NCI-H524 treated with DMSO at 0.1 percent for 48 hours (cell line): ENCODE results near the gene GHSR.

Experiments used
- DNase-seq: peaks from one replicate; lab custom pipeline; 2025; lab: John Stamatoyannopoulos, UW

Gene GHSR

GRCh38 chr3:172438186-172438585, 10.1 kb downstream of the GHSR start:
- DNase-seq, result no peak

- no peak for DNase-seq
These were observed 10.5 kb downstream of the GHSR start for GRCh38 chr3:172437713-172438112.

- DNase-seq, result no peak
These were observed 32.9 kb downstream of the GHSR start for GRCh38 chr3:172415323-172415722.

- DNase-seq, result no peak
These were observed 36.7 kb downstream of the GHSR start for GRCh38 chr3:172411478-172411947.

- no peak for DNase-seq
These were observed 37.4 kb downstream of the GHSR start for GRCh38 chr3:172410702-172411477.

- no peak for DNase-seq
These were observed 40.4 kb downstream of the GHSR start for GRCh38 chr3:172407872-172408271.

- DNase-seq, result no peak
These were observed 42.3 kb downstream of the GHSR start for GRCh38 chr3:172405914-172406313.

- no peak for DNase-seq
These were observed 43.9 kb downstream of the GHSR start for GRCh38 chr3:172404237-172404962.

- no peak for DNase-seq
These were observed 45.2 kb downstream of the GHSR start for GRCh38 chr3:172402892-172403643.

GRCh38 chr3:172402090-172402489, 46.2 kb downstream of the GHSR start:
- DNase-seq, result no peak

GRCh38 chr3:172398484-172398883, 49.8 kb downstream of the GHSR start:
- no peak for DNase-seq

GRCh38 chr3:172397716-172398405, 50.4 kb downstream of the GHSR start:
- no peak for DNase-seq

- DNase-seq, result no peak
These were observed 51.9 kb downstream of the GHSR start for GRCh38 chr3:172396400-172396799.

- no peak for DNase-seq
These were observed 53.6 kb downstream of the GHSR start for GRCh38 chr3:172394692-172395091.
